Astrocyte of the cerebellum (primary cell): Measurements from ENCODE around the gene FAF1.
"Not testable (repeated sequence)": the region's sequence is repeated elsewhere in the genome, so short reads cannot be mapped to it uniquely, and the experiment has no call there.

Source experiments
- DNase-seq: peaks from one replicate; pipeline ENCODE4 v3.0.0-alpha.2; 2011; ENCODE audit warnings: low read depth
- H3K4me3 ChIP-seq: 2 replicates; pipeline ENCODE4 v1.5.1; 2011; ENCODE audit warnings: mild to moderate bottlenecking, low read depth, low read length, moderate library complexity
- CTCF ChIP-seq: IDR thresholded peaks from 2 replicates; pipeline ENCODE4 v1.5.1; 2012; ENCODE audit warnings: low read length, low read depth, moderate library complexity, mild to moderate bottlenecking; ENCODE audit errors: missing control alignments
- in situ Hi-C: cut with HindIII; loops from 2 replicates; pipeline ENCODE4 v1.10.0; 2017; ENCODE audit warnings: low sequenced_read_pairs

The FAF1 gene

GRCh38 chr1:50747394-50747793, 212.7 kb downstream of the FAF1 start:
- in situ Hi-C loops: no loop called here
- no peak for TF ChIP-seq CTCF
- no peak for DNase-seq
- no peak overlapping the region for H3K4me3 ChIP-seq

- in situ Hi-C loops: no loop called here
- H3K4me3 ChIP-seq: no peak overlapping the region
- no peak for TF ChIP-seq CTCF
- no peak for DNase-seq
Measured at GRCh38 chr1:50742523-50742922, 217.5 kb downstream of the FAF1 start.

GRCh38 chr1:50739125-50739524, 220.9 kb downstream of the FAF1 start:
- in situ Hi-C loops: no loop called here
- no peak overlapping the region for H3K4me3 ChIP-seq
- DNase-seq: no peak

GRCh38 chr1:50735443-50735842, 224.6 kb downstream of the FAF1 start:
- in situ Hi-C loops: no loop called here
- H3K4me3 ChIP-seq: no peak overlapping the region
- peak; percentile 9 for DNase-seq
- peak; percentile 29 for TF ChIP-seq CTCF

More at GRCh38 chr1:50739125-50739524, 220.9 kb downstream of the FAF1 start:
- TF ChIP-seq CTCF: no peak

GRCh38 chr1:50727578-50727977, 232.5 kb downstream of the FAF1 start:
- in situ Hi-C loops, H3K4me3 ChIP-seq, DNase-seq: not testable (repeated sequence)

GRCh38 chr1:50724626-50725286, 235.3 kb downstream of the FAF1 start:
- in situ Hi-C loops: no loop called here
- DNase-seq: no peak
- no peak for TF ChIP-seq CTCF
- H3K4me3 ChIP-seq: no peak overlapping the region

GRCh38 chr1:50720457-50721053, 239.5 kb downstream of the FAF1 start:
- in situ Hi-C loops: no loop called here
- no peak overlapping the region for H3K4me3 ChIP-seq
- TF ChIP-seq CTCF: no peak
- no peak for DNase-seq
